GM23338 (cell line): ENCODE measurements around the gene IST1. TPM values are rescaled to one million over a fixed set of nuclear protein-coding genes. Genes with fewer than 3 reads are reported as not detected.

ENCODE experiments used
- ATAC-seq: fragments of 200-7000 bp; cut with Tn5 transposase; 3 replicates; pipeline ENCODE4 v1.9.1; 2020
- DNase-seq: peaks from one replicate; pipeline ENCODE4 v3.0.0-alpha.2; 2015; ENCODE audit warnings: low spot score
- H2AFZ ChIP-seq: fragments of 200-600 bp; sonication (generic); 2 replicates; pipeline ENCODE4 v1.8.0; 2016; ENCODE audit warnings: antibody characterized with exemption, mild to moderate bottlenecking, moderate library complexity
- H3F3A ChIP-seq: fragments of 200-600 bp; sonication (generic); replicated peaks from 2 replicates; pipeline ENCODE4 v1.8.0; 2017; ENCODE audit warnings: antibody characterized with exemption, mixed run types, low read depth
- H3K27ac ChIP-seq: fragments of 200-600 bp; sonication (generic); 2 replicates; pipeline ENCODE4 v1.6.1; 2016; ENCODE audit warnings: low read depth
- H3K27me3 ChIP-seq: fragments of 200-600 bp; sonication (generic); 2 replicates; pipeline ENCODE4 v1.8.0; 2016; ENCODE audit warnings: mild to moderate bottlenecking, mixed run types, moderate library complexity; ENCODE audit not compliant: insufficient read depth
- H3K36me3 ChIP-seq: fragments of 200-600 bp; sonication (generic); 2 replicates; pipeline ENCODE4 v1.8.0; 2016; ENCODE audit warnings: mild to moderate bottlenecking; ENCODE audit not compliant: insufficient read depth
- H3K4me1 ChIP-seq: fragments of 200-600 bp; sonication (generic); 2 replicates; pipeline ENCODE4 v1.8.0; 2016; ENCODE audit warnings: mild to moderate bottlenecking, moderate library complexity; ENCODE audit not compliant: insufficient read depth
- H3K4me2 ChIP-seq: fragments of 200-600 bp; sonication (generic); 2 replicates; pipeline ENCODE4 v1.7.1; 2017; ENCODE audit warnings: mixed run types
- H3K4me3 ChIP-seq: fragments of 200-600 bp; sonication (generic); 2 replicates; pipeline ENCODE4 v1.6.1; 2016; ENCODE audit warnings: mixed run types
- H3K79me2 ChIP-seq: fragments of 200-600 bp; sonication (generic); replicated peaks from 2 replicates; pipeline ENCODE4 v1.8.0; 2017; ENCODE audit warnings: mild to moderate bottlenecking; ENCODE audit not compliant: insufficient read depth
- H3K9me2 ChIP-seq: fragments of 200-600 bp; sonication (generic); 2 replicates; pipeline ENCODE4 v1.8.0; 2017; ENCODE audit not compliant: insufficient read depth
- H4K20me1 ChIP-seq: fragments of 200-600 bp; sonication (generic); replicated peaks from 2 replicates; pipeline ENCODE4 v1.8.0; 2017; ENCODE audit warnings: mild to moderate bottlenecking; ENCODE audit not compliant: insufficient read depth
- H3K27ac Mint-ChIP-seq: 2 replicates; pipeline ENCODE4 v1.8.0; 2020; ENCODE audit warnings: inconsistent platforms, mild to moderate bottlenecking, moderate library complexity, mixed read lengths
- H3K27me3 Mint-ChIP-seq: 3 replicates; pipeline ENCODE4 v1.8.0; 2022; ENCODE audit warnings: low read depth, mild to moderate bottlenecking, moderate library complexity, mixed read lengths, inconsistent platforms; ENCODE audit not compliant: insufficient read depth, poor library complexity
- H3K36me3 Mint-ChIP-seq: 3 replicates; pipeline ENCODE4 v1.8.0; 2021; ENCODE audit warnings: low read depth, mild to moderate bottlenecking, inconsistent platforms, moderate library complexity, mixed read lengths
- H3K4me1 Mint-ChIP-seq: 3 replicates; pipeline ENCODE4 v1.8.0; 2020; ENCODE audit warnings: mild to moderate bottlenecking, inconsistent platforms, mixed read lengths
- H3K4me3 Mint-ChIP-seq: 3 replicates; pipeline ENCODE4 v1.8.0; 2021; ENCODE audit warnings: moderate library complexity, mild to moderate bottlenecking, inconsistent platforms, mixed read lengths
- H3K9me3 Mint-ChIP-seq: 3 replicates; pipeline ENCODE4 v1.8.0; 2020; ENCODE audit warnings: moderate library complexity, mild to moderate bottlenecking, inconsistent platforms, mixed read lengths
- EZH2 ChIP-seq: fragments of 200-600 bp; sonication (generic); IDR thresholded peaks from one replicate; pipeline ENCODE4 v1.8.0; 2017; ENCODE audit warnings: antibody characterized with exemption, mild to moderate bottlenecking, low read depth; ENCODE audit not compliant: unreplicated experiment
- JUNB ChIP-seq: IDR thresholded peaks from one replicate; pipeline ENCODE4 v1.6.1; 2016; ENCODE audit warnings: antibody characterized with exemption; ENCODE audit not compliant: unreplicated experiment
- POLR2AphosphoS5 ChIP-seq: IDR thresholded peaks from 2 replicates; pipeline ENCODE4 v1.6.1; 2016; ENCODE audit warnings: antibody characterized with exemption, low read depth
- REST ChIP-seq: IDR thresholded peaks from one replicate; pipeline ENCODE4 v1.6.1; 2018; ENCODE audit warnings: antibody characterized with exemption; ENCODE audit not compliant: unreplicated experiment
- ZNF331 ChIP-seq: fragments of 250-450 bp; sonication (Bioruptor Pico); IDR thresholded peaks from 2 replicates; pipeline ENCODE4 v1.5.0; 2020; ENCODE audit warnings: low read depth, mild to moderate bottlenecking, moderate library complexity
- ZNF462 ChIP-seq: fragments of 250-450 bp; sonication (Bioruptor Pico); IDR thresholded peaks from 2 replicates; pipeline ENCODE4 v1.5.0; 2020; ENCODE audit warnings: mild to moderate bottlenecking, moderate library complexity
- polyA plus RNA-seq: library from polyadenylated mRNA; unstranded; fragments of >200 nt; fragmentation: Nextera tagmentation; extraction: Ambion mirVana; gene quantifications from 2 replicates; pipeline ENCODE4 v1.2.1, GENCODE V29; 2016
- total RNA-seq: library from RNA; depleted of rRNA; stranded (reverse); fragments of >200 nt; shearing (Covaris generic); gene quantifications from 2 replicates; pipeline ENCODE4 v1.2.3, GENCODE V29; 2014
- TF ChIP-seq, protein P1 (sequence below), 2 experiments: fragments of 200-600 bp in 1 of 2; sonication (generic) in 1 of 2; conservative IDR thresholded peaks; 2 replicates each; pipeline versions ENCODE4 v1.5.1 to v1.6.1; 2016 to 2017; ENCODE audit warnings: antibody characterized with exemption in 2 of 2, low read depth in 2 of 2, mild to moderate bottlenecking in 2 of 2, moderate library complexity in 1 of 2
- TF ChIP-seq, protein P2 (sequence below): IDR thresholded peaks from 2 replicates; pipeline ENCODE4 v1.6.1; 2016; ENCODE audit warnings: antibody characterized with exemption

IST1 gene
- total and polyA plus RNA-seq, 2 experiments from 2014 or later = 108 to 234 TPM

DNA sequence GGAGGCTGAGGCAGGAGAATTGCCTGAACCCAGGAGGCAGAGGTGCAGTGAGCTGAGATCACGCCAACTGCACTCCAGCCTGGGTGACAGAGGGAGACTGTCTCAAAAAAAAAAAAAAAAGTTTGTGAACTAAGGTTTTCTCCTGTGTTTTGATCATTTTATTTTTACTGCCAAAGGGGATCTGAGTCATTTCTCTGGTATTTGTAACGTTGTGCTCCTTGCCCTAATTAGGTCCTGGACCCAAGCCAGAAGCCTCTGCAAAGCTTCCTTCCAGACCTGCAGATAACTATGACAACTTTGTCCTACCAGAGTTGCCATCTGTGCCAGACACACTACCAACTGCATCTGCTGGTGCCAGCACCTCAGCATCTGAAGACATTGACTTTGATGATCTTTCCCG is 32.1 kb downstream of the IST1 start:
- Histone ChIP-seq H3K79me2 (peaks cover 52% of the 10 kb centered on the region), H4K20me1 (peaks cover 52% of the 10 kb centered on the region), H3K27ac (no peak overlapping the region), H3K4me3 (no peak overlapping the region), H3K4me2 (no peak overlapping the region), H3K9me2 (no peaks in the 10 kb centered on the region), H3F3A (peaks cover 5% of the 10 kb centered on the region; the same call in 1 of the 2 replicates), H3K36me3 (peaks cover 65% of the 10 kb centered on the region), H3K27me3 (no peaks in the 10 kb centered on the region), H3K4me1 (no peaks in the 10 kb centered on the region), H2AFZ (no peak overlapping the region)
- no peak for ATAC-seq
- DNase-seq = no peak
- no peak for TF ChIP-seq EZH2
- no peak for TF ChIP-seq ZNF331 (CRISPR knock-in tag)
- TF ChIP-seq, protein P1, sequence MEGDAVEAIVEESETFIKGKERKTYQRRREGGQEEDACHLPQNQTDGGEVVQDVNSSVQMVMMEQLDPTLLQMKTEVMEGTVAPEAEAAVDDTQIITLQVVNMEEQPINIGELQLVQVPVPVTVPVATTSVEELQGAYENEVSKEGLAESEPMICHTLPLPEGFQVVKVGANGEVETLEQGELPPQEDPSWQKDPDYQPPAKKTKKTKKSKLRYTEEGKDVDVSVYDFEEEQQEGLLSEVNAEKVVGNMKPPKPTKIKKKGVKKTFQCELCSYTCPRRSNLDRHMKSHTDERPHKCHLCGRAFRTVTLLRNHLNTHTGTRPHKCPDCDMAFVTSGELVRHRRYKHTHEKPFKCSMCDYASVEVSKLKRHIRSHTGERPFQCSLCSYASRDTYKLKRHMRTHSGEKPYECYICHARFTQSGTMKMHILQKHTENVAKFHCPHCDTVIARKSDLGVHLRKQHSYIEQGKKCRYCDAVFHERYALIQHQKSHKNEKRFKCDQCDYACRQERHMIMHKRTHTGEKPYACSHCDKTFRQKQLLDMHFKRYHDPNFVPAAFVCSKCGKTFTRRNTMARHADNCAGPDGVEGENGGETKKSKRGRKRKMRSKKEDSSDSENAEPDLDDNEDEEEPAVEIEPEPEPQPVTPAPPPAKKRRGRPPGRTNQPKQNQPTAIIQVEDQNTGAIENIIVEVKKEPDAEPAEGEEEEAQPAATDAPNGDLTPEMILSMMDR (conservative IDR thresholded peaks at IDR 0.05; ENCODE audit: low read depth in 2 of 2) = no peak
- TF ChIP-seq JUNB = no peak
- no peak for TF ChIP-seq REST
- TF ChIP-seq POLR2AphosphoS5 = no peak
- TF ChIP-seq, protein P2, sequence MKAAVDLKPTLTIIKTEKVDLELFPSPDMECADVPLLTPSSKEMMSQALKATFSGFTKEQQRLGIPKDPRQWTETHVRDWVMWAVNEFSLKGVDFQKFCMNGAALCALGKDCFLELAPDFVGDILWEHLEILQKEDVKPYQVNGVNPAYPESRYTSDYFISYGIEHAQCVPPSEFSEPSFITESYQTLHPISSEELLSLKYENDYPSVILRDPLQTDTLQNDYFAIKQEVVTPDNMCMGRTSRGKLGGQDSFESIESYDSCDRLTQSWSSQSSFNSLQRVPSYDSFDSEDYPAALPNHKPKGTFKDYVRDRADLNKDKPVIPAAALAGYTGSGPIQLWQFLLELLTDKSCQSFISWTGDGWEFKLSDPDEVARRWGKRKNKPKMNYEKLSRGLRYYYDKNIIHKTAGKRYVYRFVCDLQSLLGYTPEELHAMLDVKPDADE = no peak
- no peak for TF ChIP-seq ZNF462 (CRISPR knock-in tag)
- Mint-ChIP-seq H3K27ac (no peak overlapping the region), H3K36me3 (peaks cover 78% of the 10 kb centered on the region), H3K27me3 (peaks cover 3% of the 10 kb centered on the region), H3K9me3 (no peaks in the 10 kb centered on the region), H3K4me3 (no peak overlapping the region), H3K4me1 (no peaks in the 10 kb centered on the region)
